Trophoblast cell (in vitro differentiated cells and primary cell): ENCODE results near the gene SCGB1D2.
"Not testable (repeated sequence)": the region's sequence is repeated elsewhere in the genome, so short reads cannot be mapped to it uniquely, and the experiment has no call there.

Experiments used
- DNase-seq, 2 donors: peaks; one replicate each; pipeline ENCODE4 v3.0.0-alpha.2; 2016
- H2AFZ ChIP-seq: 2 replicates; pipeline ENCODE4 v1.6.1; 2013; ENCODE audit warnings: low read length, moderate library complexity, mild to moderate bottlenecking; ENCODE audit not compliant: insufficient read depth, poor library complexity
- H2AK5ac ChIP-seq: 2 replicates; pipeline ENCODE4 v1.6.1; 2013; ENCODE audit warnings: mild to moderate bottlenecking, low read length
- H2BK120ac ChIP-seq: 2 replicates; pipeline ENCODE4 v1.6.1; 2013; ENCODE audit warnings: low read length, mild to moderate bottlenecking, moderate library complexity; ENCODE audit not compliant: insufficient read depth, poor library complexity
- H2BK12ac ChIP-seq: 2 replicates; pipeline ENCODE4 v1.6.1; 2013; ENCODE audit warnings: mild to moderate bottlenecking, low read length, moderate library complexity
- H2BK5ac ChIP-seq: 2 replicates; pipeline ENCODE4 v1.6.1; 2013; ENCODE audit warnings: low read length, low read depth, moderate library complexity, mild to moderate bottlenecking; ENCODE audit not compliant: poor library complexity
- H3K14ac ChIP-seq: 2 replicates; pipeline ENCODE4 v1.6.1; 2013; ENCODE audit warnings: mild to moderate bottlenecking, low read length
- H3K18ac ChIP-seq: 2 replicates; pipeline ENCODE4 v1.6.1; 2013; ENCODE audit warnings: mild to moderate bottlenecking, low read length
- H3K23ac ChIP-seq: 2 replicates; pipeline ENCODE4 v1.6.1; 2013; ENCODE audit warnings: low read length
- H3K27ac ChIP-seq: 2 replicates; pipeline ENCODE4 v1.5.1; 2013; ENCODE audit warnings: low read depth, mild to moderate bottlenecking, inconsistent platforms, low read length, moderate library complexity
- H3K27me3 ChIP-seq: 2 replicates; pipeline ENCODE4 v1.6.1; 2013; ENCODE audit warnings: inconsistent platforms, mild to moderate bottlenecking, low read length, moderate library complexity; ENCODE audit not compliant: insufficient read depth
- H3K36me3 ChIP-seq, 2 experiments: 1 replicate in 1 of 2; 2 replicates in 1 of 2; pipeline ENCODE4 v1.6.1; 2013; ENCODE audit warnings: low read length in 2 of 2, mild to moderate bottlenecking in 2 of 2, moderate library complexity in 1 of 2; ENCODE audit not compliant: insufficient read depth in 2 of 2, control insufficient read depth in 1 of 2
- H3K4ac ChIP-seq: 2 replicates; pipeline ENCODE4 v1.6.1; 2013; ENCODE audit warnings: low read depth, mild to moderate bottlenecking, low read length, moderate library complexity
- H3K4me1 ChIP-seq, 2 experiments: 1 replicate in 1 of 2; 2 replicates in 1 of 2; pipeline ENCODE4 v1.6.1; 2013; ENCODE audit warnings: low read length in 2 of 2, mild to moderate bottlenecking in 2 of 2, moderate library complexity in 1 of 2; ENCODE audit not compliant: insufficient read depth in 2 of 2, control insufficient read depth in 1 of 2
- H3K4me2 ChIP-seq: 2 replicates; pipeline ENCODE4 v1.6.1; 2013; ENCODE audit warnings: inconsistent platforms, mild to moderate bottlenecking, low read length, moderate library complexity
- H3K4me3 ChIP-seq: 2 replicates; pipeline ENCODE4 v1.5.1; 2013; ENCODE audit warnings: mild to moderate bottlenecking, low read depth, low read length, inconsistent platforms
- H3K79me1 ChIP-seq: one replicate; pipeline ENCODE4 v1.6.1; 2013; ENCODE audit warnings: low read length
- H3K79me2 ChIP-seq: 2 replicates; pipeline ENCODE4 v1.6.1; 2013; ENCODE audit warnings: low read length, mild to moderate bottlenecking; ENCODE audit not compliant: control insufficient read depth, insufficient read depth, poor library complexity
- H3K9ac ChIP-seq: 2 replicates; pipeline ENCODE4 v1.6.1; 2013; ENCODE audit warnings: mild to moderate bottlenecking, low read length
- H3K9me3 ChIP-seq: 2 replicates; pipeline ENCODE4 v1.6.1; 2013; ENCODE audit warnings: low read depth, mild to moderate bottlenecking, control low read depth, inconsistent platforms, low read length; ENCODE audit not compliant: insufficient read depth
- H4K12ac ChIP-seq: 2 replicates; pipeline ENCODE4 v1.6.1; 2013; ENCODE audit warnings: low read depth, mild to moderate bottlenecking, low read length, moderate library complexity
- H4K8ac ChIP-seq: 2 replicates; pipeline ENCODE4 v1.6.1; 2013; ENCODE audit warnings: low read depth, mild to moderate bottlenecking, low read length, moderate library complexity
- H4K91ac ChIP-seq: one replicate; pipeline ENCODE4 v1.6.1; 2013; ENCODE audit warnings: low read depth, mild to moderate bottlenecking, low read length, moderate library complexity
- WGBS: extraction: QIAGEN DNeasy Blood & Tissue Kit; methylation state at CpG from one replicate; pipeline ENCODE4 v1.1.7; 2013; ENCODE audit warnings: missing lambda C conversion rate; ENCODE audit not compliant: insufficient read length, insufficient coverage; ENCODE audit errors: extremely low coverage; 5-methylcytosine and 5-hydroxymethylcytosine counted together

Gene SCGB1D2

GRCh38 chr11:62205441-62205840 lies 36.6 kb upstream of the SCGB1D2 start:
- H3K27ac ChIP-seq: no peak overlapping the region

GRCh38 chr11:62206276-62207066 lies 35.6 kb upstream of the SCGB1D2 start:
- not testable (repeated sequence) for H3K4me2 ChIP-seq, H3K14ac ChIP-seq, H2AK5ac ChIP-seq, H3K9me3 ChIP-seq, H4K12ac ChIP-seq, H4K91ac ChIP-seq, H3K27ac ChIP-seq, H2BK12ac ChIP-seq, H3K79me1 ChIP-seq, H2BK120ac ChIP-seq, H3K36me3 ChIP-seq, H2BK5ac ChIP-seq, H3K4me1 ChIP-seq, H3K4ac ChIP-seq, H3K23ac ChIP-seq, H4K8ac ChIP-seq, H2AFZ ChIP-seq, H3K18ac ChIP-seq, H3K9ac ChIP-seq, H3K79me2 ChIP-seq, H3K4me3 ChIP-seq, DNase-seq, H3K27me3 ChIP-seq
- WGBS: no CpG with 5 or more reads among the region's 12 CpGs

More at GRCh38 chr11:62205441-62205840, 36.6 kb upstream of the SCGB1D2 start:
- Histone ChIP-seq H3K23ac (no peak overlapping the region), H3K79me1 (no peaks in the 10 kb centered on the region), H3K9me3 (peaks cover 2% of the 10 kb centered on the region), H3K14ac (no peak overlapping the region), H4K91ac (no peak overlapping the region), H2BK120ac (no peak overlapping the region), H3K4me1 (no peaks in the 10 kb centered on the region), H4K12ac (no peak overlapping the region), H2BK12ac (no peak overlapping the region), H3K18ac (no peak overlapping the region), H3K4me2 (no peak overlapping the region), H2BK5ac (no peak overlapping the region), H2AFZ (no peak overlapping the region), H3K4me3 (no peak overlapping the region), H3K36me3 (no peaks in the 10 kb centered on the region), H3K79me2 (no peaks in the 10 kb centered on the region), H3K4ac (no peak overlapping the region), H3K9ac (no peak overlapping the region), H4K8ac (no peak overlapping the region), H3K27me3 (no peaks in the 10 kb centered on the region), H2AK5ac (no peak overlapping the region)
- no CpG with 5 or more reads among the region's 7 CpGs for WGBS
- no peak for DNase-seq

GRCh38 chr11:62208785-62209144 lies 33.3 kb upstream of the SCGB1D2 start:
- no peak overlapping the region for H2AFZ ChIP-seq
- no peak overlapping the region for H4K8ac ChIP-seq
- H3K9ac ChIP-seq: no peak overlapping the region
- H3K9me3 ChIP-seq: peaks cover 2% of the 10 kb centered on the region
- no peak overlapping the region for H2BK120ac ChIP-seq
- WGBS: no CpG with 5 or more reads among the region's 4 CpGs
- no peaks in the 10 kb centered on the region for H3K36me3 ChIP-seq
- H3K4me3 ChIP-seq: no peak overlapping the region
- H3K79me2 ChIP-seq: no peaks in the 10 kb centered on the region
- no peaks in the 10 kb centered on the region for H3K4me1 ChIP-seq
- no peak overlapping the region for H2AK5ac ChIP-seq
- no peak overlapping the region for H3K18ac ChIP-seq
- H3K79me1 ChIP-seq: no peaks in the 10 kb centered on the region
- no peak overlapping the region for H3K4ac ChIP-seq
- no peak overlapping the region for H3K27ac ChIP-seq
- H3K23ac ChIP-seq: no peak overlapping the region
- no peak overlapping the region for H4K12ac ChIP-seq
- no peak overlapping the region for H2BK5ac ChIP-seq
- no peaks in the 10 kb centered on the region for H3K27me3 ChIP-seq
- H4K91ac ChIP-seq: no peak overlapping the region
- no peak overlapping the region for H3K14ac ChIP-seq
- H2BK12ac ChIP-seq: no peak overlapping the region
- H3K4me2 ChIP-seq: no peak overlapping the region
- DNase-seq: no peak

GRCh38 chr11:62217191-62217748 lies 24.8 kb upstream of the SCGB1D2 start:
- peak in 1 of 2 donors; percentile 26 for DNase-seq
- Histone ChIP-seq H2BK120ac (no peak overlapping the region), H4K91ac (no peak overlapping the region), H3K4me3 (no peak overlapping the region), H4K12ac (no peak overlapping the region), H3K27ac (no peak overlapping the region), H2AK5ac (no peak overlapping the region), H2BK12ac (no peak overlapping the region), H2AFZ (no peak overlapping the region), H3K4me1 (no peaks in the 10 kb centered on the region), H3K4me2 (no peak overlapping the region), H3K79me1 (no peaks in the 10 kb centered on the region), H3K4ac (no peak overlapping the region), H3K9ac (no peak overlapping the region), H3K79me2 (no peaks in the 10 kb centered on the region), H3K9me3 (no peaks in the 10 kb centered on the region), H4K8ac (no peak overlapping the region), H3K23ac (no peak overlapping the region), H3K18ac (no peak overlapping the region), H2BK5ac (no peak overlapping the region), H3K14ac (no peak overlapping the region), H3K36me3 (no peaks in the 10 kb centered on the region), H3K27me3 (no peaks in the 10 kb centered on the region)
- no CpG with 5 or more reads among the region's 5 CpGs for WGBS
